Stimulated activated naive CD4-positive, alpha-beta T cell (primary cell): ENCODE measurements around the gene P4HA3.

ENCODE experiments used
- DNase-seq, 6 experiments: peaks; one replicate each; lab custom pipeline; 2025; lab: John Stamatoyannopoulos, UW

The P4HA3 gene

DNA sequence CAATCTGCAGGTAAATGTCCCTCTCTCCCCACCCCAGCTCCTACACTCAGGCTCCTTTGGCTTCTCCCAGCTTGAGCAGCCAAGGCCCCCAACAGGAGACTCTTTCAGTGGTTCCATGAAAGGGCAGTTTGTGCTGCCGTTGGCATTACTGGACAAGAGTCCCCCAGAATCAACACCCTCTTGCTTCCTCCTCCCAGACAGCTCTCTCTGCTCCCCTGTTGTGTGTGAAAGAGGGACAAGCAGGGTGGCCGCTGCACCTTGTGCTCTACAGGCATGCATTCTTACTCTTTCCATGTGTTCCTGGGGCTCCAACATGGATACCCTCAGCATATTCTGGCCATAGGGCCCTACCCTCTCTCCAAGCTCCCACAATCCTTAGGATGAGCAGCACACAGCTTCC is 48.7 kb downstream of the P4HA3 start:
- no peak for DNase-seq

DNA sequence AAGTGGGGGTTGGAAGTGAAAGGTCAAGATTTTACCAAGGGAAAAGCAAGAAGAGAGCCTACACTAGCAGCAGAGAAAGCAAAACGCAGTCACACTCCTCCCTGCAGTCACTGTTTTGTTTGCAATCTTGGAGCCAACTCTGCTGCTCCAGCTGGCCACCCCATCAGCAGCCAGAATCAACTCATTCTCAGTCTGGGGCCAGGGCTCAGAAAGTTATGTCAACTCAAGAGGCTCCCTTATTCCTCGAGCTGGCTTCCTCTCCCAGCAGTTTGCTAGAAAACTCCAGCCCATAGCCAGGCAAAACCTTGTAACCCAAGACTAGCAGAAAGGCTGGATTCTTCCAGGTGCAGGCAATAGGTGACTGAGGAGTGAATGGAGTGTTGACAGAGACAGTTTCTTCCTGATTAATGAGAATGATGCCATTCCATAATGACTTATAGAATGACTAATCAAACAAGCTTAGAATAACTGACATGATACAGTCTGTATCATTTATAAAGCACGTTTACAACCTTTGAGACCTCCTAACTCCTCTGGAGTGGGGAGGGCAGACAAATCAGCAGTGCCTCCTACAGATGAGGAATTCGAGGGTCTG is 53.4 kb downstream of the P4HA3 start:
- no peak for DNase-seq

DNA sequence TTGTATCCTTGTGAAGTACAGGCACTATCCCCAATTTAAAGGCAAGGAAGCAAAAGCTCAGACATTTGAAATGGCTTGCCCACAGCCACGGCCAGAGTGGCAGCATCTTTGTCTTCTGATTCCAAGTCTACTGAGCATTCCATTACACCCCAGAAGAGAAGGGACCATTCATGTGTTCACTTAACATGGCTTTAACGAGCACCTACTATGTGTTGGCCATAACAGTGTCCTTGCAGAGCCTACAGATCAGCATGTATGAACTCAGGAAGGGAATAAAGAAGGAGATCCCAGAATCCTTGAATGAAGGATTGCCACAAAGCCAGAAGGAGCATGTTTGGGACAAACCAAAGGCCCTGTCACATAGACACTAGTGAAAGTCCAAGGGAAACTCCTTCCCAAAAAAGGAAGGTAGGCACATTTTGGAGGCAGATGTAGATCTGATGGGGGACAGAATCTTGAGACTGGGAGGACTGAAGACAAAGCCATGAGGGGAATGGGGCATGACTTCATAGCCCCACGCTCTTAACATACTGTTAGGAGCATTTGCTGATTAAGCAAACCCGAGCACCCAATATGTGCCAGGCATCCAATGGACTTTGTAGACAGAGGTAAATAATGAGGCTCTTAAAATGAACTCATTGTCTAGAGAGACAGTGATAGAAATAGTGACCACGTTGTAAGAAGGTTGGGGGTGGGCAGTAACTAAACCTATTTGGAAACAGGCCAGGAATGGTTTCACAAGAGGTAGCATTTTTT is 54.9 kb downstream of the P4HA3 start:
- no peak for DNase-seq

- DNase-seq, result peak in 5 of 6 experiments; percentile 7 to 72 (median 37)
Observed at GRCh38 chr11:74255741-74256375, 55.6 kb downstream of the P4HA3 start.

GRCh38 chr11:74253361-74253760 is 58.1 kb downstream of the P4HA3 start:
- DNase-seq, result no peak

DNA sequence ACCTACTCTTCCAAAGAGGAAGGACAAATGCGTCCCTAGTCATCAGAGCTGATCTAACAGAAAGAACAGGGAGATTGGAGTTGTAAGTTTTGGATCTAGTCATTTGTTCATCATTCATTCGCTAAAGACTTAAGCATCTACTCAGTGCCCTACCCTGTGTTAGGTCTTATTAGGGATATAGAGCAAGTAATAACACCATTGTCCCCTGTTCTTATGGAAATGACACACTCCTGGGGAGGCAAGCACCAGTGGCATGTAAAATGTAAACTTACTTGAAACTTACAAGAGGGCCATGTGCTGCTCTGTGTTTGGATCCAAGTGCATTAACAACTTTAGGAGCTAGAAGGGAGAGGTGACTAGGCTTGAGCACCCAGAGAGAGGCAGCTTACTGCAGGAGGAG is 61.9 kb downstream of the P4HA3 start:
- no peak for DNase-seq

- DNase-seq, result no peak
Observed at GRCh38 chr11:74248469-74248868, 63.0 kb downstream of the P4HA3 start.

DNA sequence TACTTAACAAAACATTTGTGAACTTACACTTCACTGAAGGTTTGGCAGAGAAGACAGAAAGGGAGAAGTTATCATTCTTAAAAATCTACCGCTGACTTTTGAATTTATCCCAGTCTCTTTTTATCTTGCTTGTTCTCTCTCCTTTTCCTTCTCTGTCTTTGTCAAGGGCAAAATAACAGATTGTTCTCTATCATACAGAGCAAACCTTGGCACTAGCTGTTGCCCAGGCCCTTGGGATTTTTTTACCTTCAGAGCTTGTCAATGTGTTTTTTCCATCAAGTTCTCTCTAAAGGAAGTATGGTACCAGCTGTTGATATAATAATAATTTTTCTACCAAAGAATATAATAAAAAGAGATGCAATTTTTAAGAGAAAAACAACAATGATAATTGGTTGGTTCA is 73.2 kb downstream of the P4HA3 start:
- DNase-seq, result no peak

DNA sequence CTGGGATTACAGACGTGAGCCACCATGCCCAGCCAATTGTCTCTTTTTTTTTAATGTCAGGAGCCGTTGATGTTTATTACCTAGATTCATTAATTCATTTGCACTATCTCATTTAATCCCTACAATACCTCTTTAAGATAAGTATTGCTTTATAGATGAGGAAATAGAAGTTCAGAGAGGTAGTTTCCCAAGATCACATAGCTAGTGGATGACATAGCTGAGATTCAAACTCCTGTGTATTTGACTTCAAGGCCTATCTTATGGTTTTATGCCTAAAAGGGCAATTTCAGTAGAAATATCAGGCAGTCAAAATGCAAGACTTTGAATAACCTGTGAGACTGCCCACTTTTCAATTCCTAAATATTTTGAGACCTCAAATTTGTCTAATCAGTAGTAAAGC is 73.9 kb downstream of the P4HA3 start:
- peak in 1 of 6 experiments; percentile 11 for DNase-seq

GRCh38 chr11:74235121-74235520 is 76.3 kb downstream of the P4HA3 start:
- no peak for DNase-seq

DNA sequence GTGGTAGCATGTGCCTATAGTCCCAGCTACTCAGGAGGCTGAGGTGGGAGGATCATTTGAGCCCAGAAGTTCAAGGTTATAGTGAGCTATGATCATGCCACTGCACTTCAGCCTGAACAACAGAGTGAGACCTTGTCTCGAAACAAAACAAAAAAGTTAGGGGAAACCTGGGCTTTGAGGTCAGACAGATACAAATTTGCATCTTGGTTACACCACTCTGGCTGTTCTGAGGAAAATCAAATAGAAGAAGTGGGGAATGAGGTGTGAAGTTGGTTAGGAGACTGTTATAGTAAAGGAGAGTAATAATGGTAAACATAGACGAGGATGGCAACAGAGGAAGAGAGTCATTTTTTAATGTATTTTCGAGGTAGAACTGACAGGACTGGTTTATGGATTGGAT is 77.8 kb downstream of the P4HA3 start:
- DNase-seq, result no peak

DNA sequence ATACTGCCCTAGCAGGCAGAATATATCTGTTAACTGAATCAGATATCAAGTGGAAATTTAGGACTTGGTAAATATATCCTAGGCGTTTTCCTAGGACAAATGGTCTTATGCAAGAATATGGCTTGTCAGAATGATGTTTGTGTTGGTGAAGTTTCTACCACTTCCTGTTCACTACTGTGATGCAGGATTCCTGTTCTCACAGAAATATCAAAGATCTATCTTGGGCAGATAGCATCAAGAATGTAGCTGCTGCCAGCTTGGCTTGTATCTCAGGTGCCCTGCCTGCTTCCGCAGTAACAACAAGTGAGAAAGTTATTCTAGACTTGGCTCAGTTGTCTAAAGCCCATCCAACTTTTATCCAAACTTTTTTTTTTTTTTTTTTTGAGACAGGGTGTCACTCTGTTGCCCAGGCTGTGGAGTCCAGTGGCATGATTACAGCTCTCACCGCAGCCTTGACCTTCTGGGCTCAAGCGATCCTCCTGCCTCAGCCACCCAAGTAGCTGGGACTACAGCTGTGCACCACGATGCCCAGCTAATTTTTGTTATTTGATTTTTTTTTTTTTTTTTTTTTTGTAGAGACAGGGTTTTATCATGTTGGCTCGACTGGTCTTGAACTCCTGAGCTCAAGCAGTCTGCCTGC is 79.0 kb downstream of the P4HA3 start:
- DNase-seq, result peak in 4 of 6 experiments; percentile 21 to 74 (median 70)

DNA sequence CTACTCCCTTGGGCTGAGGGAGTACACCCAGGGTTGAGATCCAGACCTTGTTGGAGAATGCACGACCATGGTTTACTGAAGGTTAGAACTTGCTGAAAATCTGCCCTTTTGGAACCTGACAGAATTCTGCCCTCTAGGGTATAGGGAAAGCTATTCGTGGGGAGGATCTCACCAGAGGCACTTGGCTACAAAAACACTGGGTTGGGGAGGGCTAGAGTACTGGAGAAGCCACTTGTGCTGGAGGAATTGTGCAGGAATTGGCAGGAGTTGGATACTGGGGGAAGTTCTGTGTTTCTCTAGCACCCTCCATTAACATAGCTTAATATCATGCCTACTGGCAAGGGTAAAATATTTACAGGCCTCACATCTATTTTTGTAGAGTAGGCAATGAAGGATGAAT is 84.5 kb downstream of the P4HA3 start:
- DNase-seq, result no peak

DNA sequence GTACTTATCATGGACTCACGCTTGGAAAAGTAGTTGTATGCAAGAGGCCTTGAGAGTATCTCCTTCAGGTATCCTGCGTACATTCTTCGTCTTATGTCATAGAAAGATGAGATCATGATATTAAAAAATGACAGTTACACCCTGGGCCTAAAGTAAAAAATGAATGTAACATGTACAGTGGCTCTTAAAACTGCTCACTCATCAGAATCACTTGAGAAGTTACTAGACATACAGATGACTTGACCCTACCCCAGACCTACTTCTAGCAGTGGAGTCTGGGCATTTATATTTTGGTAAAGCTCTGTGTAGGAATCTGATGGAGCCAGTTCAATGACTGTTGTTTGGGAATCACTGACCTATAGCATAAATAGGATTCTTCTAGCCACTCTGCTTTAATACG is 85.9 kb downstream of the P4HA3 start:
- DNase-seq, result no peak

- no peak for DNase-seq
Observed at GRCh38 chr11:74221816-74222215, 89.6 kb downstream of the P4HA3 start.

- DNase-seq, result no peak
Observed at GRCh38 chr11:74220376-74220775, 91.1 kb downstream of the P4HA3 start.
